A549 (cell line): ENCODE results near the gene HCN4. TPM values are rescaled to one million over a fixed set of nuclear protein-coding genes. Genes with fewer than 3 reads are reported as not detected.

Source experiments
- ATAC-seq, 2 experiments: fragments of 200-7000 bp in 1 of 2; fragments of >200 bp in 1 of 2; cut with Nextera tagmentation in 1 of 2; cut with Tn5 transposase in 1 of 2; 3 replicates each; pipeline versions ENCODE4 v1.8.0 to v1.9.1; 2018 to 2020; ENCODE audit warnings: mild to moderate bottlenecking in 1 of 2, moderate library complexity in 1 of 2
- CTCF ChIA-PET: fragments of 300-600 bp; sonication (Branson Sonifier 250); formaldehyde crosslinking; extraction: SDS; loops from one replicate; lab custom pipeline; 2021; ENCODE audit warnings: antibody characterized with exemption, inconsistent platforms; lab: Yijun Ruan, JAX
- POLR2A ChIA-PET: fragments of 350-600 bp; formaldehyde crosslinking; extraction: SDS; loops from one replicate; lab custom pipeline; 2021; ENCODE audit warnings: antibody characterized with exemption, inconsistent platforms; lab: Yijun Ruan, JAX
- DNase-seq, 2 experiments: peaks; one replicate each; pipeline versions ENCODE4 v3.0.0 to v3.0.0-alpha.2; 2011 to 2016; ENCODE audit warnings: low read depth in 1 of 2, low spot score in 1 of 2
- FAIRE-seq: peaks from 2 replicates; lab custom pipeline; 2011; peaks lifted over from hg19 to GRCh38; lab: Jason Lieb, UNC
- H3K27ac ChIP-seq, 2 experiments: fragments of >200 bp; sonication (Bioruptor Twin); formaldehyde crosslinking; 3 replicates each; pipeline ENCODE4 v1.5.1; 2016 to 2017
- H3K4me1 ChIP-seq: fragments of >200 bp; sonication (Bioruptor Twin); formaldehyde crosslinking; 3 replicates; pipeline ENCODE4 v1.6.1; 2016
- H3K4me2 ChIP-seq: fragments of >200 bp; sonication (Bioruptor Twin); formaldehyde crosslinking; 3 replicates; pipeline ENCODE4 v1.6.1; 2016
- H3K4me3 ChIP-seq: fragments of >200 bp; sonication (Bioruptor Twin); formaldehyde crosslinking; 3 replicates; pipeline ENCODE4 v1.5.1; 2016
- H3K9me3 ChIP-seq: fragments of >200 bp; sonication (Bioruptor Twin); formaldehyde crosslinking; 3 replicates; pipeline ENCODE4 v1.6.1; 2016
- CBX8 ChIP-seq: fragments of 200-600 bp; sonication (generic); IDR thresholded peaks from 2 replicates; pipeline ENCODE4 v1.6.1; 2016
- CHD2 ChIP-seq: fragments of 150-350 bp; IDR thresholded peaks from 2 replicates; pipeline ENCODE4 v1.6.1; 2014; ENCODE audit warnings: low read length; ENCODE audit not compliant: partially characterized antibody
- EP300 ChIP-seq, 2 experiments: fragments of >200 bp; sonication (Bioruptor Twin); formaldehyde crosslinking; IDR thresholded peaks; 2 replicates in 1 of 2; 3 replicates in 1 of 2; pipeline ENCODE4 v1.6.1; 2016 to 2017
- ESRRA ChIP-seq: fragments of 150-350 bp; IDR thresholded peaks from 2 replicates; pipeline ENCODE4 v1.6.1; 2014; ENCODE audit warnings: mild to moderate bottlenecking, low read length, borderline replicate concordance
- FOXS1 ChIP-seq: fragments of 250-450 bp; sonication (Bioruptor Pico); IDR thresholded peaks from 2 replicates; pipeline ENCODE4 v1.5.0; 2020; ENCODE audit warnings: mild to moderate bottlenecking, moderate library complexity
- HDAC2 ChIP-seq: fragments of 200-600 bp; sonication (generic); IDR thresholded peaks from 2 replicates; pipeline ENCODE4 v1.6.1; 2016
- HEYL ChIP-seq: fragments of 250-450 bp; sonication (Bioruptor Pico); IDR thresholded peaks from 2 replicates; pipeline ENCODE4 v1.8.0; 2021; ENCODE audit warnings: mild to moderate bottlenecking, moderate library complexity
- HOXB5 ChIP-seq: fragments of 250-450 bp; sonication (Bioruptor Pico); IDR thresholded peaks from 2 replicates; pipeline ENCODE4 v1.5.0; 2020; ENCODE audit warnings: mild to moderate bottlenecking, moderate library complexity
- MAFK ChIP-seq: fragments of 450-650 bp; IDR thresholded peaks from 2 replicates; pipeline ENCODE4 v1.6.1; 2014; ENCODE audit not compliant: partially characterized antibody
- NFE2L2 ChIP-seq: fragments of 150-350 bp; conservative IDR thresholded peaks from 2 replicates; pipeline ENCODE4 v1.6.1; 2014; ENCODE audit warnings: low read length
- NR3C1 ChIP-seq: fragments of >200 bp; sonication (Bioruptor Twin); formaldehyde crosslinking; IDR thresholded peaks from 3 replicates; pipeline ENCODE4 v1.6.1; 2017
- PHF8 ChIP-seq: fragments of 200-600 bp; sonication (generic); IDR thresholded peaks from 2 replicates; pipeline ENCODE4 v1.6.1; 2016; ENCODE audit warnings: low read depth, mild to moderate bottlenecking, antibody characterized with exemption, moderate library complexity, borderline replicate concordance
- POLR2AphosphoS2 ChIP-seq: conservative IDR thresholded peaks from 2 replicates; pipeline ENCODE4 v1.6.1; 2012; ENCODE audit warnings: low read length, improper control_type of control experiment, inconsistent platforms
- RAD21 ChIP-seq, 2 experiments: fragments of >200 bp in 1 of 2; sonication (Bioruptor Twin) in 1 of 2; formaldehyde crosslinking in 1 of 2; IDR thresholded peaks in 1 of 2; conservative IDR thresholded peaks in 1 of 2; 2 replicates in 1 of 2; 3 replicates in 1 of 2; pipeline ENCODE4 v1.6.1; 2012 to 2018; ENCODE audit warnings: inconsistent platforms in 1 of 2
- RARB ChIP-seq: fragments of 250-450 bp; sonication (Bioruptor Pico); IDR thresholded peaks from 2 replicates; pipeline ENCODE4 v1.8.0; 2021; ENCODE audit warnings: mild to moderate bottlenecking, moderate library complexity
- RCOR1 ChIP-seq: fragments of 150-350 bp; IDR thresholded peaks from 2 replicates; pipeline ENCODE4 v1.6.1; 2014; ENCODE audit warnings: antibody characterized with exemption, low read length, low read depth
- RFX5 ChIP-seq: fragments of 450-650 bp; IDR thresholded peaks from 2 replicates; pipeline ENCODE4 v1.7.1; 2014; ENCODE audit warnings: antibody characterized with exemption, mild to moderate bottlenecking, moderate library complexity
- RNF2 ChIP-seq: fragments of 200-600 bp; sonication (generic); IDR thresholded peaks from 2 replicates; pipeline ENCODE4 v1.6.1; 2016; ENCODE audit warnings: low read depth, mild to moderate bottlenecking, antibody characterized with exemption, moderate library complexity, borderline replicate concordance
- SREBF2 ChIP-seq: fragments of 450-650 bp; IDR thresholded peaks from 2 replicates; pipeline ENCODE4 v1.6.1; 2014; ENCODE audit warnings: mild to moderate bottlenecking, moderate library complexity
- ZC3H11A ChIP-seq: fragments of 450-650 bp; IDR thresholded peaks from 2 replicates; pipeline ENCODE4 v1.6.1; 2014; ENCODE audit warnings: antibody characterized with exemption, mild to moderate bottlenecking
- WGBS: methylation state at CpG from one replicate; pipeline ENCODE4 v1.1.6; 2017; ENCODE audit errors: missing lambda C conversion rate; 5-methylcytosine and 5-hydroxymethylcytosine counted together
- polyA plus RNA-seq, 4 experiments: library from polyadenylated mRNA; depleted of rRNA in 3 of 4; stranded (reverse); fragments of >200 nt; fragmentation: RNase III in 1 of 4; extraction: RNeasy Plus Mini Kit Qiagen cat#74134 plus additional on column Dnase treatment in 1 of 4; gene quantifications; 2 replicates in 3 of 4; 3 replicates in 1 of 4; pipeline ENCODE4 v1.2.3, GENCODE V29; 2011 to 2017
- TF ChIP-seq, protein P1 (sequence below): IDR thresholded peaks from 2 replicates; pipeline ENCODE4 v1.6.1; 2012
- TF ChIP-seq, protein P2 (sequence below): fragments of >200 bp; sonication (Bioruptor Twin); formaldehyde crosslinking; IDR thresholded peaks from 3 replicates; pipeline ENCODE4 v1.6.1; 2016
- TF ChIP-seq, protein P3 (sequence below): fragments of 150-350 bp; IDR thresholded peaks from 2 replicates; pipeline ENCODE4 v1.6.1; 2014; ENCODE audit warnings: low read depth, mild to moderate bottlenecking, low read length
- TF ChIP-seq, protein P4 (sequence below): fragments of 250-450 bp; sonication (Bioruptor Pico); IDR thresholded peaks from 2 replicates; pipeline ENCODE4 v1.5.0; 2021; ENCODE audit warnings: mild to moderate bottlenecking, moderate library complexity, borderline replicate concordance

HCN4 gene
- polyA plus RNA-seq, 2 of the 4 experiments (the other 2 are of a cell fraction) = 0.03 to 0.09 TPM

DNA sequence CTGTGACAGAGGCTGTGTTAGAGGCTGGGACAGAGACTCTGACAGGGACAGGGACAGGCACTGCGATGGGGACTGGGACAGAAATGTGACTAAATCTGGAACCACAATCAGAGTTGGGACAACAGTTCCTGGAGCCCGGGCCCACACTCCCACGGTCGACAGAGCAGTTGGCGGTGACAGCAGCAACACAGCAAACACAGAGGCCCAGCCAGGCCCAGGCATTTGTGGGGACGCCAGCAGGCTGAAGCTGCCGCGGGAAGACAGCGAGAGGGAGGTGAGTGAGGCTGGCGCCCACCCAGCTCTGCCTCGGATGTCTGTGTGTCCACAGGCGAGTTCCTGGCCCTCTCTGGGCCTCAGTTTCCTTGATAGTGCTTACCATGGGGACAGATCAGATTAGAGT, 9.3 kb upstream of the HCN4 start:
- Histone ChIP-seq H3K9me3 (0 out of 3 replicates have a peak, but pooled peaks cover 3% of the 10 kb centered on the region), H3K4me1 (no peaks in the 10 kb centered on the region), H3K27ac (no peak overlapping the region), H3K4me2 (no peak overlapping the region), H3K4me3 (no peak overlapping the region)
- 36% methylated on average over 12 of the region's 12 CpGs for WGBS
- 0 out of 6 replicates have a peak, but pooled peaks of 1 of the 2 experiments have one; percentile 11 for ATAC-seq
- DNase-seq = no peak
- no peak for FAIRE-seq
- no peak for TF ChIP-seq EP300 (IDR thresholded peaks at IDR 0.05)
- no peak for TF ChIP-seq PHF8
- TF ChIP-seq POLR2AphosphoS2 = no peak
- TF ChIP-seq RNF2 = no peak
- TF ChIP-seq CBX8 = no peak
- no peak for TF ChIP-seq HEYL
- TF ChIP-seq, protein P1, sequence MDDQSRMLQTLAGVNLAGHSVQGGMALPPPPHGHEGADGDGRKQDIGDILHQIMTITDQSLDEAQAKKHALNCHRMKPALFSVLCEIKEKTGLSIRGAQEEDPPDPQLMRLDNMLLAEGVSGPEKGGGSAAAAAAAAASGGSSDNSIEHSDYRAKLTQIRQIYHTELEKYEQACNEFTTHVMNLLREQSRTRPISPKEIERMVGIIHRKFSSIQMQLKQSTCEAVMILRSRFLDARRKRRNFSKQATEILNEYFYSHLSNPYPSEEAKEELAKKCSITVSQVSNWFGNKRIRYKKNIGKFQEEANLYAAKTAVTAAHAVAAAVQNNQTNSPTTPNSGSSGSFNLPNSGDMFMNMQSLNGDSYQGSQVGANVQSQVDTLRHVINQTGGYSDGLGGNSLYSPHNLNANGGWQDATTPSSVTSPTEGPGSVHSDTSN = no peak
- no peak for TF ChIP-seq CHD2
- no peak for TF ChIP-seq ZC3H11A
- no peak for TF ChIP-seq SREBF2
- TF ChIP-seq RAD21 (conservative IDR thresholded peaks at IDR 0.05 in 1 of 2, IDR thresholded peaks at IDR 0.05 in 1 of 2) = no peak
- TF ChIP-seq, protein P2, sequence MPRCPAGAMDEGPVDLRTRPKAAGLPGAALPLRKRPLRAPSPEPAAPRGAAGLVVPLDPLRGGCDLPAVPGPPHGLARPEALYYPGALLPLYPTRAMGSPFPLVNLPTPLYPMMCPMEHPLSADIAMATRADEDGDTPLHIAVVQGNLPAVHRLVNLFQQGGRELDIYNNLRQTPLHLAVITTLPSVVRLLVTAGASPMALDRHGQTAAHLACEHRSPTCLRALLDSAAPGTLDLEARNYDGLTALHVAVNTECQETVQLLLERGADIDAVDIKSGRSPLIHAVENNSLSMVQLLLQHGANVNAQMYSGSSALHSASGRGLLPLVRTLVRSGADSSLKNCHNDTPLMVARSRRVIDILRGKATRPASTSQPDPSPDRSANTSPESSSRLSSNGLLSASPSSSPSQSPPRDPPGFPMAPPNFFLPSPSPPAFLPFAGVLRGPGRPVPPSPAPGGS = no peak
- no peak for TF ChIP-seq MAFK
- POLR2A ChIA-PET = no interaction called here
- CTCF ChIA-PET = interaction anchor here (0.9 kb wide), 1 partner anchor 9 kb away, joined by 4 read pairs; no protein-coding TSS in a partner anchor

DNA sequence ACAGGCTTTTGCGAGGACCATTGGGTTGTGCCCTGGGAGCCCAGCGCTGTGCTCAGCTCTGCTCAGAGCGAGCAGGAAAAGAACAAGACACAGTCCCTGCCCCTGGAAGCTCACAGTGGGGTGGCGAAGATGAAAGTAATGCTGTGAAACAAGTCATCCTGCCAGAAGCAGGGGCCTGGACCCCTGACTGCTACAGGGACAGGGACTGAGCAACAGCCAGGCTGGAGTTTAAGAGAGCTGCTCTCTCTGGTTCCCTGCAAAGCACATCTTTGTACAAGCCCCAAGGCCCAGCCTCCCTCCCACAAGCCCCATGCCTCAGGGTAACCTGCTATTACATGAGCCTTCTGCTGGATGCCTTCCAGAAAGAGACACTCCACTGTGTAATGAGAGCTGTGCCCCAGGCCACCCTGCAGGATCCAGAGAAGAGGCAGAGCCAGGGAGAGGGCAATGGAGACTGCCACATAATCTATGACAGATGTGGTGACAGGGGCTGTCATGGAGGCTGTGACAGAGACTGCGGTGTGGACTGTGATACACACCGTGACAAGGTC, 7.1 kb upstream of the HCN4 start:
- Histone ChIP-seq H3K9me3 (0 out of 3 replicates have a peak, but pooled peaks cover 3% of the 10 kb centered on the region), H3K4me1 (no peaks in the 10 kb centered on the region), H3K4me3 (no peak overlapping the region), H3K27ac (no peak overlapping the region), H3K4me2 (no peak overlapping the region)
- TF ChIP-seq NFE2L2 (no peak), RARB (CRISPR knock-in tag) (no peak), HDAC2 (no peak)
- TF ChIP-seq, protein P3, sequence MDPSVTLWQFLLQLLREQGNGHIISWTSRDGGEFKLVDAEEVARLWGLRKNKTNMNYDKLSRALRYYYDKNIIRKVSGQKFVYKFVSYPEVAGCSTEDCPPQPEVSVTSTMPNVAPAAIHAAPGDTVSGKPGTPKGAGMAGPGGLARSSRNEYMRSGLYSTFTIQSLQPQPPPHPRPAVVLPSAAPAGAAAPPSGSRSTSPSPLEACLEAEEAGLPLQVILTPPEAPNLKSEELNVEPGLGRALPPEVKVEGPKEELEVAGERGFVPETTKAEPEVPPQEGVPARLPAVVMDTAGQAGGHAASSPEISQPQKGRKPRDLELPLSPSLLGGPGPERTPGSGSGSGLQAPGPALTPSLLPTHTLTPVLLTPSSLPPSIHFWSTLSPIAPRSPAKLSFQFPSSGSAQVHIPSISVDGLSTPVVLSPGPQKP = no peak
- ChIA-PET POLR2A (no interaction called here), CTCF (no interaction called here)
- 76% methylated on average over 6 of the region's 6 CpGs for WGBS
- ATAC-seq (peak; percentile 37 to 49; a peak in 5 of 6 replicates), FAIRE-seq (no peak), DNase-seq (no peak)

DNA sequence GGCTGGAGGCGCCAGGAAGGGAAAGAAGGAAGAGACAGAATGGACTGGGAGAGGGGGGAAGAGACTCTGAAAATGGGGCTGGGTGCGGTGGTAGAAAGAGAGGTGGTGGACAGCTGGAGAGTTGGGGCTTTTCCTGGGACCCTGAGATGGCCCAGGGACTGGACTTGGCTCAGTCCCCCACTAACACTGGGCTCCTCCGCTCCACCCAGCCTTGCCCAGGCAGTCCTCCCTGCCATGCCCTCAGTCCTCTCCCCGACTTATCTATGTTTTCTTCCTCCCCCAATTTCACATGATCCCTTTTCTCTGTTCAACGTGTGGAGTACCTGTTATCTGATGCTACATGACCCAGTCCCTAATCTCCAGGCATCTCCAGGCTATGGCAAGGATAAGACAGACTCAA, 6.3 kb upstream of the HCN4 start:
- WGBS = 39% methylated on average over 5 of the region's 5 CpGs
- no peak for FAIRE-seq
- ATAC-seq = no peak
- H3K4me1 ChIP-seq = no peaks in the 10 kb centered on the region
- no peaks in the 10 kb centered on the region for H3K9me3 ChIP-seq
- H3K27ac ChIP-seq = no peak overlapping the region
- ChIA-PET CTCF (no interaction called here), POLR2A (no interaction called here)
- H3K4me2 ChIP-seq = no peak overlapping the region
- no peak for DNase-seq
- no peak for TF ChIP-seq MAFK
- no peak for TF ChIP-seq CBX8
- TF ChIP-seq RFX5 = no peak
- TF ChIP-seq ESRRA = no peak
- no peak for TF ChIP-seq RCOR1
- TF ChIP-seq, protein P3 = no peak
- no peak for TF ChIP-seq FOXS1 (CRISPR knock-in tag)
- TF ChIP-seq, protein P4, sequence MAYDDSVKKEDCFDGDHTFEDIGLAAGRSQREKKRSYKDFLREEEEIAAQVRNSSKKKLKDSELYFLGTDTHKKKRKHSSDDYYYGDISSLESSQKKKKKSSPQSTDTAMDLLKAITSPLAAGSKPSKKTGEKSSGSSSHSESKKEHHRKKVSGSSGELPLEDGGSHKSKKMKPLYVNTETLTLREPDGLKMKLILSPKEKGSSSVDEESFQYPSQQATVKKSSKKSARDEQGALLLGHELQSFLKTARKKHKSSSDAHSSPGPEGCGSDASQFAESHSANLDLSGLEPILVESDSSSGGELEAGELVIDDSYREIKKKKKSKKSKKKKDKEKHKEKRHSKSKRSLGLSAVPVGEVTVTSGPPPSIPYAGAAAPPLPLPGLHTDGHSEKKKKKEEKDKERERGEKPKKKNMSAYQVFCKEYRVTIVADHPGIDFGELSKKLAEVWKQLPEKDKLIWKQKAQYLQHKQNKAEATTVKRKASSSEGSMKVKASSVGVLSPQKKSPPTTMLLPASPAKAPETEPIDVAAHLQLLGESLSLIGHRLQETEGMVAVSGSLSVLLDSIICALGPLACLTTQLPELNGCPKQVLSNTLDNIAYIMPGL (CRISPR knock-in tag) = no peak
- no peak for TF ChIP-seq NR3C1
- TF ChIP-seq HOXB5 = no peak
- no peak overlapping the region for H3K4me3 ChIP-seq
